ENCODE results near the gene TREM2. TPM values are rescaled to one million over a fixed set of nuclear protein-coding genes. Genes with fewer than 3 reads are reported as not detected.
A peak's percentile ranks its signal among the peaks of the same experiment; 100 is the strongest.
"Not testable (repeated sequence)": the region's sequence is repeated elsewhere in the genome, so short reads cannot be mapped to it uniquely, and the experiment has no call there.

TREM2 gene
- total RNA-seq, 1 donor from 2014 or later, result not detected

DNA sequence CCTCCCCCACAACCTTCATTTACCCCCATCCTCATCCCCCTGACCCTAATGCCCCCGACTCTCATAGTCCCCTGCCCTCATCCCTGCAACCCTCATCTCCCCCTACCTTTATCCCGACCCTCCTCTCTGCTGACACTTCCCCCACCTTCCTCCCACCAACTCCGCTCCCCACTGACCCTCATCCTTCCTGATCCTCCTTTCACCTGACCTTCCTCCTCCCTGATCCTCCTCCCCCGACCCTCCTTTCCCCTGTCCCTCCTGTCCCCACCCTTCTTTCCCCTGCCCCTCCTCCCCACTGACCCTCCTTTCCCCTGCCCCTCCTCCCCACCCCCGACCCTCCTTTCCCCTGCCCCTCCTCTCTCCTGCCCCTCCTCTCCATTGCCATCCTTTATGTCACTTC is 31.0 kb upstream of the TREM2 start:
- H3K9me3 Mint-ChIP-seq, result peaks cover 4% of the 10 kb centered on the region
- no peaks in the 10 kb centered on the region for H3K36me3 Mint-ChIP-seq
- H3K27ac Mint-ChIP-seq, result no peak overlapping the region
- H3K4me1 Mint-ChIP-seq (ENCODE audit: unreplicated experiment), result no peaks in the 10 kb centered on the region
- no peak overlapping the region for H3K4me3 Mint-ChIP-seq
- DNase-seq (ENCODE audit: extremely low spot score, unreplicated experiment), result no peak
- TF ChIP-seq CTCF (conservative IDR thresholded peaks at IDR 0.05), result no peak
- H3K27me3 Mint-ChIP-seq, result peaks cover 45% of the 10 kb centered on the region

DNA sequence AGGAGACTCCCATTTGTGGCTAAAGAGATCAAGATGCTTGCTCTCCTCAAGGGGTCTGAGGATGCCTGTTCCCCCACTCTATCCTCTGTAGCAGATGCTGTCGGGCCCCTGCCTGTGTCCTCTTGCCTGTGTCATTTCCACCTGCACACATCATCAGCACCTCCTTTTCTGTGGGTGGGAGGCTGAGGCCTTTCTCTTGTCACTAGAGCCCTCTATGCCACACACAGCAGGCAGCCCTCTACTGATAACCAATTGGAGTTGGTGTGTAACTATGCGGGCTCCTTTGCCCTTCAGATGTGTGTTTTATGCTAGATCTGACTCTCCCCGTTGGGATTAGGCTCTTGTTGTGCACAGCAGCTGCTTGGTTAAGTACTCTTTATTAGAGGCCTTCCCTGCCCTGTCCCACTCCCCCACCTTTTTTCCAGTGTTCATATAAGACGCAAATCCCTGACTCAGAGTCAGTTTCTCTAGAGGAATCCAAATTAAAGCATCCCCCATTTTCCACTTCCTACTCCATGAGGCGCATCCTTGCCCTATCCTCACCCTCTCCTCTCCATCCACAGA is 30.3 kb upstream of the TREM2 start:
- Mint-ChIP-seq H3K27ac (no peak overlapping the region), H3K27me3 (peaks cover 45% of the 10 kb centered on the region), H3K9me3 (peaks cover 4% of the 10 kb centered on the region), H3K4me3 (no peak overlapping the region), H3K36me3 (no peaks in the 10 kb centered on the region), H3K4me1 (ENCODE audit: unreplicated experiment) (no peaks in the 10 kb centered on the region)
- TF ChIP-seq CTCF (conservative IDR thresholded peaks at IDR 0.05), result no peak
- no peak for DNase-seq (ENCODE audit: extremely low spot score, unreplicated experiment)

DNA sequence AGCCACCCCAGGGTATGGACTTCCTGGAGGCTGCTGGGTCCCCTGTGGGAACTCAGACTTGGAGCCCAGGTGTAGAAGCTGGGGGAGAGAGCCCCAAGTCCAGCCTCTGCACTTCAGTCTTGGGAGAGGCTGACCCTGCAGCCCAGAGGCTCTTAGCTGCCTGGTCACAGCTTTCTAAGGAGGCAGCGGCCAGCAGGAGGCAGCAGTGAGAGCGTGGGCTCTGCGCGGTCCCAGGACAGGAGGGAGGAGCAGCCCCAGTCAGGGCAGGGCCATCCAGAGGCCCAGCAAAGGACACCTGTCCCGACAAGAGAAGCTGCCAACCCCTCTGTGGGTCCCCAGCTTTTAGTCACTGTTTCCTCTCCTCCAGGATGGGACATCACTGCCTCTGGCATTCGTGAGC is 28.7 kb upstream of the TREM2 start:
- peak; percentile 60 for TF ChIP-seq CTCF (conservative IDR thresholded peaks at IDR 0.05)
- Mint-ChIP-seq H3K4me3 (no peak overlapping the region), H3K27me3 (peaks cover 42% of the 10 kb centered on the region), H3K27ac (no peak overlapping the region), H3K4me1 (ENCODE audit: unreplicated experiment) (no peaks in the 10 kb centered on the region), H3K36me3 (no peaks in the 10 kb centered on the region), H3K9me3 (peaks cover 4% of the 10 kb centered on the region)
- no peak for DNase-seq (ENCODE audit: extremely low spot score, unreplicated experiment)

DNA sequence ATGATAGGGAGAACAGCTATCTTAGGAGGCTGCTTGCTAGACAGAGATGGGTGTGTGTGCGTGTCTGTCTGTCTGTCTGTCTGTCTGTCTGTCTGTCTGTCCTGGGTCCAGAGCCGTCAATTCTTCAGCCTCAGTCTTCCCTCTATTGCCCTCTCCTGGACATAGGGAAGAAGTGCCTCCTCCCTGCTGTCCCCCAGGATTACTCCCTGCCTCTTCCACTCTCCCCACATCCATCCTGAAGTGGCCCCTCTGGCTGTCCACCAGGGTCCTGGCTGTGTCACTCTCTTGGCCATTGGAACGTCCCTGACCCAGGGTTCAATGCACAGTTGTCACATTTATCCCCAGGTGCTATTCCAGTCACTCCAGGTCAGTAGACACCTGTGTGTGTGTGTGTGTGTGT is 27.9 kb upstream of the TREM2 start:
- no peak overlapping the region for H3K27ac Mint-ChIP-seq
- H3K27me3 Mint-ChIP-seq, result peaks cover 34% of the 10 kb centered on the region
- H3K4me1 Mint-ChIP-seq (ENCODE audit: unreplicated experiment), result no peaks in the 10 kb centered on the region
- TF ChIP-seq CTCF (conservative IDR thresholded peaks at IDR 0.05), result no peak
- no peak for DNase-seq (ENCODE audit: extremely low spot score, unreplicated experiment)
- no peak overlapping the region for H3K4me3 Mint-ChIP-seq
- H3K36me3 Mint-ChIP-seq, result no peaks in the 10 kb centered on the region
- peaks cover 4% of the 10 kb centered on the region for H3K9me3 Mint-ChIP-seq

DNA sequence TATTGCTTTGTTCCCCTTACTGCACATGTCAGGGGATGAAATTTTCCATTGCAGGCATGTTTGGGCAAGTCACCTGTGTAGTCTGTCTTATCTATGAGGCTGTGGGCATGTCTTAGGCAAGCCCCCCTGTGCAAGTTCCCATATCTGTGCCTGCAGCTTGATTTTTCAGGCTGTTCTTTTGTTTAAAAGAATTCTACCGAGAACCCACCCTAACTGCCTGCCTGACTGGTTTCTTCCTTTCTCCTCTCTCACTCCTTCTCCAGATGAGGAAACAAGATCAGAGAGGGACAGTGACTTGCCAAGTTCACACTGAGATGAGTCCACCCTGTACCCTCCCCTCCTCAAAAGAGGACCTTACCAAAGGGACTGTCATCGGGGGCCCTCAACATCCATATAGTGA is 27.1 kb upstream of the TREM2 start:
- no peak for DNase-seq (ENCODE audit: extremely low spot score, unreplicated experiment)
- H3K4me3 Mint-ChIP-seq, result no peak overlapping the region
- peaks cover 29% of the 10 kb centered on the region for H3K27me3 Mint-ChIP-seq
- no peak overlapping the region for H3K27ac Mint-ChIP-seq
- H3K4me1 Mint-ChIP-seq (ENCODE audit: unreplicated experiment), result no peaks in the 10 kb centered on the region
- H3K36me3 Mint-ChIP-seq, result no peaks in the 10 kb centered on the region
- peaks cover 4% of the 10 kb centered on the region for H3K9me3 Mint-ChIP-seq
- TF ChIP-seq CTCF (conservative IDR thresholded peaks at IDR 0.05), result no peak

- H3K9me3 Mint-ChIP-seq; H3K4me1 Mint-ChIP-seq (ENCODE audit: unreplicated experiment); H3K4me3 Mint-ChIP-seq; H3K27ac Mint-ChIP-seq; DNase-seq (ENCODE audit: extremely low spot score, unreplicated experiment); H3K36me3 Mint-ChIP-seq: not testable (repeated sequence)
- H3K27me3 Mint-ChIP-seq, result peaks cover 22% of the 10 kb centered on the region
These were observed 26.1 kb upstream of the TREM2 start for GRCh38 chr6:41189046-41189445.

Measured in type B pancreatic cell (in vitro differentiated cells).